OCI-LY7 (cell line): ENCODE measurements around the gene PLCB1. TPM values are rescaled to one million over a fixed set of nuclear protein-coding genes. Genes with fewer than 3 reads are reported as not detected.

Source experiments
- BruUV-seq: library from RNA; stranded (reverse); fragments of 400-500 nt; replicated peaks from 2 replicates; lab custom pipeline; 2021; lab: Mats Ljungman, UMichigan
- CTCF ChIA-PET: fragments of 300-600 bp; sonication (Branson Sonifier 250); formaldehyde crosslinking; loops from one replicate; lab custom pipeline; 2022; ENCODE audit warnings: antibody characterized with exemption; ENCODE audit not compliant: unreplicated experiment; lab: Charles Lee
- POLR2A ChIA-PET: fragments of 300-600 bp; sonication (Branson Sonifier 250); formaldehyde crosslinking; loops from one replicate; lab custom pipeline; 2022; ENCODE audit warnings: antibody characterized with exemption; lab: Charles Lee
- DNase-seq: peaks from one replicate; pipeline ENCODE4 v3.0.0-alpha.2; 2015; ENCODE audit warnings: low spot score
- H2AFZ ChIP-seq: fragments of 200-600 bp; sonication (generic), shearing (Covaris generic); 2 replicates; pipeline ENCODE4 v1.6.1; 2014; ENCODE audit warnings: mild to moderate bottlenecking, antibody characterized with exemption, low read length, moderate library complexity
- H3K27ac ChIP-seq: fragments of 200-600 bp; sonication (generic); 2 replicates; pipeline ENCODE4 v1.5.1; 2014; ENCODE audit warnings: mixed run types, low read depth, mild to moderate bottlenecking, moderate library complexity, low read length, inconsistent platforms; ENCODE audit not compliant: poor library complexity, severe bottlenecking
- H3K36me3 ChIP-seq: fragments of 200-600 bp; sonication (generic); 2 replicates; pipeline ENCODE4 v1.6.1; 2014; ENCODE audit warnings: mild to moderate bottlenecking, antibody characterized with exemption, low read length, moderate library complexity, mixed read lengths; ENCODE audit not compliant: insufficient read depth
- H3K4me1 ChIP-seq: fragments of 200-600 bp; sonication (generic); 2 replicates; pipeline ENCODE4 v1.5.1; 2014; ENCODE audit warnings: mild to moderate bottlenecking, low read length; ENCODE audit not compliant: insufficient read depth, poor library complexity, severe bottlenecking
- H3K4me2 ChIP-seq: fragments of 200-600 bp; sonication (generic); 2 replicates; pipeline ENCODE4 v1.6.1; 2014; ENCODE audit warnings: mild to moderate bottlenecking, low read length
- H3K4me3 ChIP-seq: fragments of 200-600 bp; sonication (generic); 2 replicates; pipeline ENCODE4 v1.5.1; 2014; ENCODE audit warnings: mild to moderate bottlenecking, low read depth, low read length; ENCODE audit not compliant: poor library complexity, severe bottlenecking
- H3K79me2 ChIP-seq: fragments of 200-600 bp; sonication (generic); 2 replicates; pipeline ENCODE4 v1.6.1; 2016; ENCODE audit warnings: low read depth, mild to moderate bottlenecking, low read length, moderate library complexity, mixed read lengths; ENCODE audit not compliant: insufficient read depth
- H3K9me2 ChIP-seq: fragments of 200-600 bp; sonication (generic); 2 replicates; pipeline ENCODE4 v1.6.1; 2016; ENCODE audit warnings: mild to moderate bottlenecking, low read length, mixed read lengths; ENCODE audit not compliant: insufficient read depth
- H3K9me3 ChIP-seq: fragments of 200-600 bp; sonication (generic); 2 replicates; pipeline ENCODE4 v1.6.1; 2014; ENCODE audit warnings: mild to moderate bottlenecking, mixed run types, low read length, mixed read lengths
- H4K20me1 ChIP-seq: fragments of 200-600 bp; sonication (generic); 2 replicates; pipeline ENCODE4 v1.6.1; 2014; ENCODE audit warnings: mild to moderate bottlenecking, antibody characterized with exemption, low read length, moderate library complexity, mixed read lengths; ENCODE audit not compliant: insufficient read depth
- CTCF ChIP-seq: fragments of 200-600 bp; sonication (generic); conservative IDR thresholded peaks from 2 replicates; pipeline ENCODE4 v1.5.1; 2014; ENCODE audit warnings: mild to moderate bottlenecking, antibody characterized with exemption, low read length, moderate library complexity, mixed read lengths
- EZH2phosphoT487 ChIP-seq: fragments of 200-600 bp; sonication (generic); IDR thresholded peaks from 2 replicates; pipeline ENCODE4 v1.6.1; 2018; ENCODE audit warnings: low read depth, borderline replicate concordance, mild to moderate bottlenecking, mixed run types, antibody characterized with exemption, low read length, moderate library complexity, mixed read lengths
- intact Hi-C: fragments of 100-400 bp; cut with micrococcal nuclease; formaldehyde crosslinking; loops from one replicate; pipeline ENCODE4 v1.10.0; 2022; ENCODE audit not compliant: unreplicated experiment
- total RNA-seq, 2 experiments: library from RNA; depleted of rRNA in 1 of 2; stranded (reverse); fragments of >200 nt in 1 of 2; shearing (Covaris generic) in 1 of 2; gene quantifications; 2 replicates each; pipeline ENCODE4 v1.2.3, GENCODE V29; 2014 to 2022

The PLCB1 gene
- total RNA-seq, 2 experiments from 2014 or later: 14.6 to 30.5 TPM

GRCh38 chr20:8271727-8272126, 139.7 kb downstream of the PLCB1 start:
- H4K20me1 ChIP-seq: no peaks in the 10 kb centered on the region
- H3K4me2 ChIP-seq: no peak overlapping the region
- POLR2A ChIA-PET: interaction anchor here (0.7 kb wide), 1 partner anchor 36 kb away, joined by 3 read pairs; no protein-coding TSS in a partner anchor
- H3K9me3 ChIP-seq: no peaks in the 10 kb centered on the region
- H3K79me2 ChIP-seq: no peaks in the 10 kb centered on the region
- CTCF ChIA-PET: no interaction called here
- BruUV-seq: no TSS peak
- H3K36me3 ChIP-seq: no peaks in the 10 kb centered on the region
- H3K9me2 ChIP-seq: no peaks in the 10 kb centered on the region
- no peak overlapping the region for H3K4me3 ChIP-seq
- no peak overlapping the region for H3K27ac ChIP-seq
- intact Hi-C loops: no loop called here
- TF ChIP-seq CTCF (no peak), EZH2phosphoT487 (no peak)
- peaks cover 14% of the 10 kb centered on the region for H3K4me1 ChIP-seq
- no peak overlapping the region for H2AFZ ChIP-seq
- no peak for DNase-seq

- Histone ChIP-seq H3K4me2 (no peak overlapping the region), H3K9me3 (no peaks in the 10 kb centered on the region)
- intact Hi-C loops: no loop called here
These were observed 140.7 kb downstream of the PLCB1 start for GRCh38 chr20:8272766-8273165.

More at GRCh38 chr20:8272766-8273165, 140.7 kb downstream of the PLCB1 start:
- ChIA-PET CTCF (no interaction called here), POLR2A (no interaction called here)
- H3K9me2 ChIP-seq: no peaks in the 10 kb centered on the region
- no peak for TF ChIP-seq EZH2phosphoT487
- TF ChIP-seq CTCF: no peak
- no peak overlapping the region for H3K27ac ChIP-seq
- no peak overlapping the region for H3K4me3 ChIP-seq
- no TSS peak for BruUV-seq
- DNase-seq: no peak
- no peak overlapping the region for H2AFZ ChIP-seq
- H3K4me1 ChIP-seq: peaks cover 14% of the 10 kb centered on the region
- no peaks in the 10 kb centered on the region for H4K20me1 ChIP-seq
- H3K79me2 ChIP-seq: no peaks in the 10 kb centered on the region
- H3K36me3 ChIP-seq: no peaks in the 10 kb centered on the region
